Suprapubic skin (tissue), 4 donors: ENCODE results near the gene PRKN. TPM values are rescaled to one million over a fixed set of nuclear protein-coding genes. Genes with fewer than 3 reads are reported as not detected.
"Not testable (repeated sequence)": the region's sequence is repeated elsewhere in the genome, so short reads cannot be mapped to it uniquely, and the experiment has no call there.

Experiments used
- DNase-seq, 2 donors: peaks; one replicate each; pipeline ENCODE4 v3.0.0-alpha.2; 2019; ENCODE audit warnings: low spot score in 2 of 2
- H3K27ac ChIP-seq: fragments of 200-600 bp; sonication (generic); one replicate; pipeline ENCODE4 v1.5.1; 2019
- H3K27me3 ChIP-seq: fragments of 200-600 bp; sonication (generic); one replicate; pipeline ENCODE4 v1.5.1; 2019
- H3K36me3 ChIP-seq: fragments of 200-600 bp; sonication (generic); one replicate; pipeline ENCODE4 v1.5.1; 2019
- H3K4me1 ChIP-seq: fragments of 200-600 bp; sonication (generic); one replicate; pipeline ENCODE4 v1.5.1; 2019
- H3K4me3 ChIP-seq: fragments of 200-600 bp; sonication (generic); one replicate; pipeline ENCODE4 v1.5.1; 2019; ENCODE audit warnings: mild to moderate bottlenecking
- H3K9me3 ChIP-seq: fragments of 200-600 bp; sonication (generic); one replicate; pipeline ENCODE4 v1.5.1; 2019
- EP300 ChIP-seq: sonication (generic); formaldehyde crosslinking; IDR thresholded peaks from one replicate; pipeline ENCODE4 v1.6.1; 2017; ENCODE audit warnings: antibody characterized with exemption
- POLR2A ChIP-seq, 2 donors: fragments of 450-650 bp; IDR thresholded peaks; one replicate each; pipeline ENCODE4 v1.6.1; 2017; ENCODE audit warnings: antibody characterized with exemption in 2 of 2, mild to moderate bottlenecking in 2 of 2, moderate library complexity in 2 of 2
- POLR2AphosphoS5 ChIP-seq, 3 donors: sonication (generic); formaldehyde crosslinking; IDR thresholded peaks; one replicate each; pipeline ENCODE4 v1.6.1; 2017; ENCODE audit warnings: antibody characterized with exemption in 3 of 3
- WGBS: methylation state at CpG from one replicate; pipeline ENCODE4 v1.1.5; 2018; 5-methylcytosine and 5-hydroxymethylcytosine counted together
- total RNA-seq, 4 donors: library from RNA; depleted of rRNA; stranded (reverse); fragments of >200 nt; gene quantifications; one replicate each; pipeline ENCODE4 v1.1.0, GENCODE V29; 2016
- TF ChIP-seq, protein P1 (sequence below), 2 donors: fragments of 200-600 bp in 1 of 2; fragments of 450-650 bp in 1 of 2; sonication (generic) in 1 of 2; IDR thresholded peaks; one replicate each; pipeline ENCODE4 v1.5.1; 2016 to 2019; ENCODE audit warnings: antibody characterized with exemption in 2 of 2, mild to moderate bottlenecking in 1 of 2, moderate library complexity in 1 of 2

The PRKN gene
- total RNA-seq, 4 donors from 2014 or later, result 7.2 to 22.8 (median 14.4) TPM

- no peak overlapping the region for H3K4me3 ChIP-seq
- no peak overlapping the region for H3K27ac ChIP-seq
- H3K4me1 ChIP-seq, result no peaks in the 10 kb centered on the region
- TF ChIP-seq, protein P1, sequence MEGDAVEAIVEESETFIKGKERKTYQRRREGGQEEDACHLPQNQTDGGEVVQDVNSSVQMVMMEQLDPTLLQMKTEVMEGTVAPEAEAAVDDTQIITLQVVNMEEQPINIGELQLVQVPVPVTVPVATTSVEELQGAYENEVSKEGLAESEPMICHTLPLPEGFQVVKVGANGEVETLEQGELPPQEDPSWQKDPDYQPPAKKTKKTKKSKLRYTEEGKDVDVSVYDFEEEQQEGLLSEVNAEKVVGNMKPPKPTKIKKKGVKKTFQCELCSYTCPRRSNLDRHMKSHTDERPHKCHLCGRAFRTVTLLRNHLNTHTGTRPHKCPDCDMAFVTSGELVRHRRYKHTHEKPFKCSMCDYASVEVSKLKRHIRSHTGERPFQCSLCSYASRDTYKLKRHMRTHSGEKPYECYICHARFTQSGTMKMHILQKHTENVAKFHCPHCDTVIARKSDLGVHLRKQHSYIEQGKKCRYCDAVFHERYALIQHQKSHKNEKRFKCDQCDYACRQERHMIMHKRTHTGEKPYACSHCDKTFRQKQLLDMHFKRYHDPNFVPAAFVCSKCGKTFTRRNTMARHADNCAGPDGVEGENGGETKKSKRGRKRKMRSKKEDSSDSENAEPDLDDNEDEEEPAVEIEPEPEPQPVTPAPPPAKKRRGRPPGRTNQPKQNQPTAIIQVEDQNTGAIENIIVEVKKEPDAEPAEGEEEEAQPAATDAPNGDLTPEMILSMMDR (IDR thresholded peaks at IDR 0.05), result no peak
- TF ChIP-seq POLR2A (IDR thresholded peaks at IDR 0.05) (no peak), POLR2AphosphoS5 (IDR thresholded peaks at IDR 0.05) (no peak), EP300 (no peak)
- DNase-seq, result no peak
- H3K36me3 ChIP-seq, result no peaks in the 10 kb centered on the region
- H3K9me3 ChIP-seq, result no peaks in the 10 kb centered on the region
- 93% methylated on average over 7 of the region's 8 CpGs for WGBS
- H3K27me3 ChIP-seq, result no peaks in the 10 kb centered on the region
Measured at GRCh38 chr6:161496941-161497340, 1230.6 kb downstream of the PRKN start.

DNA sequence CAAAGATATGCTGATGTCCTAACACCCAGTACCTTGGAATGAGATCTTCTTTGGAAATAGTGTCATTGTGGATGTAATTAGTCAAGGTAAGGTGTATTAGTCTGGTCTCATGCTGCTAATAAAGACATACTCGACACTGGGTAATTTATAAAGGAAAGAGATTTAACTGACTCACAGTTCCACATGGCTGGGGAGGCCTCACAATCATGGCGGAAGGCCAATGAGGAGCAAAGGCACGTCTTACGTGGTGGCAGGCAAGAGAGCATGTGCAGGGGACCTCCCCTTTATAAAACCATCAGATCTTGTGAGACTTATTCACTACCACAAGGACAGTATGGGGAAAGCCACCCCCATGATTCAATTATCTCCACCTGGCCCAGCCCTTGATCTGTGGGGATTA, 1231.3 kb downstream of the PRKN start:
- H3K27ac ChIP-seq, H3K27me3 ChIP-seq, H3K4me3 ChIP-seq, H3K9me3 ChIP-seq, H3K36me3 ChIP-seq, H3K4me1 ChIP-seq, DNase-seq: not testable (repeated sequence)
- WGBS, result 87% methylated on average over 4 of the region's 4 CpGs

- no peak for DNase-seq
- Histone ChIP-seq H3K27ac (no peak overlapping the region), H3K36me3 (no peaks in the 10 kb centered on the region), H3K4me3 (no peak overlapping the region), H3K9me3 (no peaks in the 10 kb centered on the region), H3K4me1 (no peaks in the 10 kb centered on the region), H3K27me3 (no peaks in the 10 kb centered on the region)
- TF ChIP-seq POLR2A (IDR thresholded peaks at IDR 0.05) (no peak), EP300 (no peak), POLR2AphosphoS5 (IDR thresholded peaks at IDR 0.05) (no peak)
- TF ChIP-seq, protein P1 (IDR thresholded peaks at IDR 0.05), result no peak
- WGBS, result 44% methylated on average over 7 of the region's 7 CpGs
Measured at GRCh38 chr6:161494566-161494965, 1233.0 kb downstream of the PRKN start.

DNA sequence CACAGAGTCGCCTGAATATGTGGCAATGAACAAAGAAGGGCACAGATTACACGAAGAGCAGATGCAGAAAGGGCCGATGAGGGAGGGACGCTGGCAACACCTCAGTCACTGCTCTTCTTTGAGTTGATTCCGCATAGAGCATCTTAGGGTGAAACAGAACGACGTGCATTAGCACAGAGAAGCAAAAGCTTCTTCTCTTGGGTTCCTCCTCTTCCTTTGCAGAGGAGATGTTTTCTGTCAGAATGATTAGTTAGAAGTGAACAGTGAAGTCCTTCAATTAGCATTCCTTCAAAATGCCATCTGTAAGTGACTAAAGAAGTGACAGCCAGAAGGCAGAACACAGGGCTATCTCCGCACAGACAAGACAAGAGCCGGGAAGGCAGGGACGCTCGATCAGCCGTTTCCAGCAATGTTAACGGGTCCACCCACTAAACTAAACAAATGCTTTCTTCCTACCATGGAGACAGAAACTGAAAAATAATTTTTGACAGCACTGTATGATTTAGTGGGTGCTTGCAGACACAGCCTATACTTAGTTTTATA, 1233.9 kb downstream of the PRKN start:
- DNase-seq, result no peak
- TF ChIP-seq, protein P1 (IDR thresholded peaks at IDR 0.05), result no peak
- TF ChIP-seq POLR2A (IDR thresholded peaks at IDR 0.05) (no peak), POLR2AphosphoS5 (IDR thresholded peaks at IDR 0.05) (no peak), EP300 (no peak)
- H3K36me3 ChIP-seq, result no peaks in the 10 kb centered on the region
- 50% methylated on average over 13 of the region's 13 CpGs for WGBS
- no peak overlapping the region for H3K27ac ChIP-seq
- no peak overlapping the region for H3K4me3 ChIP-seq
- no peaks in the 10 kb centered on the region for H3K27me3 ChIP-seq
- H3K4me1 ChIP-seq, result no peaks in the 10 kb centered on the region
- H3K9me3 ChIP-seq, result no peaks in the 10 kb centered on the region

DNA sequence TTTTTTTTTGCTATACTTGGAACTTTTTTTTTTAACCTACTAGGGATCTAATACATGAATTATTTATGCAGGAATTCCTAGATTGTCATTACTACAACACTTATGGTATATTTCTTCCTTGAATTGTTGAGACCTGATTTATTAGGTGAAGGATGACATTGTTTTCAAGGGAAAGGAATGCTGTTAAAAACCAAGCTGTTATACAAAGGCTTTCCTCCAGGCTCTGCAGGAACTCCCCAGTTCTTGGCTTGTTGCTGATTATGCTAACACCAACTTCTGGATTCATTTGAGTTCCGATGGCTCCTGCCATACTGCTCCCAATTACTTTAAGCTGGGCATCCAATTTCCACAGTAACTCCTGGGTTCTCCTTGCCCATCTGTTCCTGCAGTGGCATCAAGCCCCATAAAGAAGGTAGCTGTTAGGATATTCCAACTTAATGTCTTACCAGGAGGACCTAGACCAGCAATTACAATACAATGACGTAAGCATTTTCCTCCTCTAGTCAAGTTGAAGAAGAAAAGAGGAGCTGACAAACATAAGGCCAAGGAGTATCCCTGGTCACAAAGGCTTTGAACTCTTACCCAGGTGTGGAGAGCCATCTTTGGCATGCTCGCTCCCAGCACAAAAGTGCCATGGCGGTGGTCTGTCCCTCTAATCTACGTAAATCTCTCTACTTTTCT, 1237.8 kb downstream of the PRKN start:
- no peak overlapping the region for H3K27ac ChIP-seq
- no peaks in the 10 kb centered on the region for H3K36me3 ChIP-seq
- no peak for DNase-seq
- no peaks in the 10 kb centered on the region for H3K9me3 ChIP-seq
- H3K4me1 ChIP-seq, result no peaks in the 10 kb centered on the region
- 89% methylated on average over 5 of the region's 5 CpGs for WGBS
- no peak overlapping the region for H3K4me3 ChIP-seq
- no peaks in the 10 kb centered on the region for H3K27me3 ChIP-seq
- TF ChIP-seq EP300, result no peak
- TF ChIP-seq POLR2A (IDR thresholded peaks at IDR 0.05), result no peak
- TF ChIP-seq, protein P1 (IDR thresholded peaks at IDR 0.05), result no peak
- no peak for TF ChIP-seq POLR2AphosphoS5 (IDR thresholded peaks at IDR 0.05)
